Suprapubic skin (tissue), 4 donors: ENCODE measurements around the gene POLR2B. TPM values are rescaled to one million over a fixed set of nuclear protein-coding genes. Genes with fewer than 3 reads are reported as not detected.

Experiments
- DNase-seq, 2 donors: peaks; one replicate each; pipeline ENCODE4 v3.0.0-alpha.2; 2019; ENCODE audit warnings: low spot score in 2 of 2
- H3K27ac ChIP-seq: fragments of 200-600 bp; sonication (generic); one replicate; pipeline ENCODE4 v1.5.1; 2019
- H3K27me3 ChIP-seq: fragments of 200-600 bp; sonication (generic); one replicate; pipeline ENCODE4 v1.5.1; 2019
- H3K36me3 ChIP-seq: fragments of 200-600 bp; sonication (generic); one replicate; pipeline ENCODE4 v1.5.1; 2019
- H3K4me1 ChIP-seq: fragments of 200-600 bp; sonication (generic); one replicate; pipeline ENCODE4 v1.5.1; 2019
- H3K4me3 ChIP-seq: fragments of 200-600 bp; sonication (generic); one replicate; pipeline ENCODE4 v1.5.1; 2019; ENCODE audit warnings: mild to moderate bottlenecking
- H3K9me3 ChIP-seq: fragments of 200-600 bp; sonication (generic); one replicate; pipeline ENCODE4 v1.5.1; 2019
- CTCF ChIP-seq, 2 donors: fragments of 200-600 bp in 1 of 2; fragments of 450-650 bp in 1 of 2; sonication (generic) in 1 of 2; IDR thresholded peaks; one replicate each; pipeline ENCODE4 v1.5.1; 2016 to 2019; ENCODE audit warnings: antibody characterized with exemption in 2 of 2, mild to moderate bottlenecking in 1 of 2, moderate library complexity in 1 of 2
- EP300 ChIP-seq: sonication (generic); formaldehyde crosslinking; IDR thresholded peaks from one replicate; pipeline ENCODE4 v1.6.1; 2017; ENCODE audit warnings: antibody characterized with exemption
- POLR2A ChIP-seq, 2 donors: fragments of 450-650 bp; IDR thresholded peaks; one replicate each; pipeline ENCODE4 v1.6.1; 2017; ENCODE audit warnings: antibody characterized with exemption in 2 of 2, mild to moderate bottlenecking in 2 of 2, moderate library complexity in 2 of 2
- POLR2AphosphoS5 ChIP-seq, 3 donors: sonication (generic); formaldehyde crosslinking; IDR thresholded peaks; one replicate each; pipeline ENCODE4 v1.6.1; 2017; ENCODE audit warnings: antibody characterized with exemption in 3 of 3
- WGBS: methylation state at CpG from one replicate; pipeline ENCODE4 v1.1.5; 2018; 5-methylcytosine and 5-hydroxymethylcytosine counted together
- total RNA-seq, 4 donors: library from RNA; depleted of rRNA; stranded (reverse); fragments of >200 nt; gene quantifications; one replicate each; pipeline ENCODE4 v1.1.0, GENCODE V29; 2016

POLR2B gene
- total RNA-seq, 4 donors from 2014 or later, result 55.5 to 111 (median 61.5) TPM

- Histone ChIP-seq H3K9me3 (no peaks in the 10 kb centered on the region), H3K4me3 (no peak overlapping the region), H3K36me3 (no peaks in the 10 kb centered on the region), H3K4me1 (peaks cover 22% of the 10 kb centered on the region), H3K27me3 (no peaks in the 10 kb centered on the region), H3K27ac (peak overlapping the region; percentile 54)
- 25% methylated on average over 2 of the region's 2 CpGs for WGBS
- DNase-seq, result no peak
- no peak for TF ChIP-seq EP300
- TF ChIP-seq POLR2AphosphoS5 (IDR thresholded peaks at IDR 0.05), result no peak
- TF ChIP-seq POLR2A (IDR thresholded peaks at IDR 0.05), result no peak
- TF ChIP-seq CTCF (IDR thresholded peaks at IDR 0.05), result no peak
Observed at GRCh38 chr4:57071326-57071725, 92.6 kb downstream of the POLR2B start.

GRCh38 chr4:57073559-57073958 lies 94.9 kb downstream of the POLR2B start:
- 69% methylated on average over 5 of the region's 5 CpGs for WGBS
- H3K36me3 ChIP-seq, result no peaks in the 10 kb centered on the region
- TF ChIP-seq EP300 (no peak), CTCF (IDR thresholded peaks at IDR 0.05) (no peak), POLR2AphosphoS5 (IDR thresholded peaks at IDR 0.05) (no peak), POLR2A (IDR thresholded peaks at IDR 0.05) (no peak)
- H3K4me3 ChIP-seq, result no peak overlapping the region
- H3K9me3 ChIP-seq, result no peaks in the 10 kb centered on the region
- peaks cover 26% of the 10 kb centered on the region for H3K4me1 ChIP-seq
- H3K27ac ChIP-seq, result no peak overlapping the region
- DNase-seq, result no peak
- no peaks in the 10 kb centered on the region for H3K27me3 ChIP-seq

- Histone ChIP-seq H3K27me3 (no peaks in the 10 kb centered on the region), H3K4me3 (no peak overlapping the region), H3K36me3 (no peaks in the 10 kb centered on the region), H3K9me3 (no peaks in the 10 kb centered on the region), H3K4me1 (peaks cover 34% of the 10 kb centered on the region), H3K27ac (peak overlapping the region; percentile 38)
- DNase-seq, result no peak
- TF ChIP-seq CTCF (IDR thresholded peaks at IDR 0.05) (no peak), POLR2A (IDR thresholded peaks at IDR 0.05) (no peak), POLR2AphosphoS5 (IDR thresholded peaks at IDR 0.05) (no peak), EP300 (no peak)
- 8% methylated on average over 4 of the region's 4 CpGs for WGBS
Observed at GRCh38 chr4:57074744-57075143, 96.0 kb downstream of the POLR2B start.

GRCh38 chr4:57075367-57075766 lies 96.7 kb downstream of the POLR2B start:
- H3K36me3 ChIP-seq, result no peaks in the 10 kb centered on the region
- no peak overlapping the region for H3K4me3 ChIP-seq
- H3K27me3 ChIP-seq, result no peaks in the 10 kb centered on the region
- TF ChIP-seq EP300 (no peak), POLR2A (IDR thresholded peaks at IDR 0.05) (no peak), CTCF (IDR thresholded peaks at IDR 0.05) (no peak), POLR2AphosphoS5 (IDR thresholded peaks at IDR 0.05) (no peak)
- no peaks in the 10 kb centered on the region for H3K9me3 ChIP-seq
- no peak for DNase-seq
- no peak overlapping the region for H3K27ac ChIP-seq
- peaks cover 38% of the 10 kb centered on the region for H3K4me1 ChIP-seq

GRCh38 chr4:57076646-57077045 lies 98.0 kb downstream of the POLR2B start:
- no peak overlapping the region for H3K4me3 ChIP-seq
- no peak for DNase-seq
- peaks cover 40% of the 10 kb centered on the region for H3K4me1 ChIP-seq
- no peaks in the 10 kb centered on the region for H3K36me3 ChIP-seq
- 53% methylated on average over 4 of the region's 4 CpGs for WGBS
- H3K27me3 ChIP-seq, result no peaks in the 10 kb centered on the region
- no peaks in the 10 kb centered on the region for H3K9me3 ChIP-seq
- TF ChIP-seq POLR2A (IDR thresholded peaks at IDR 0.05), result no peak
- no peak for TF ChIP-seq POLR2AphosphoS5 (IDR thresholded peaks at IDR 0.05)
- no peak for TF ChIP-seq EP300
- TF ChIP-seq CTCF (IDR thresholded peaks at IDR 0.05), result no peak
- H3K27ac ChIP-seq, result no peak overlapping the region
